ENCODE results near the gene IGF1R.

The IGF1R gene

GRCh38 chr15:98774756-98775497 is 126.6 kb downstream of the IGF1R start:
- Histone ChIP-seq H4K20me1 (ENCODE audit: insufficient read depth, low read length) (peaks cover 61% of the 10 kb centered on the region), H3K36me3 (ENCODE audit: insufficient read depth, low read length) (no peaks in the 10 kb centered on the region), H2AFZ (ENCODE audit: low read depth, low read length) (no peak overlapping the region), H3K79me2 (ENCODE audit: insufficient read depth, low read length) (peaks cover 63% of the 10 kb centered on the region), H3K9me3 (ENCODE audit: insufficient read depth, low read length, severe bottlenecking) (no peaks in the 10 kb centered on the region), H3K27ac (ENCODE audit: low read length) (no peak overlapping the region), H3K4me1 (ENCODE audit: insufficient read depth, low read length) (peaks cover 8% of the 10 kb centered on the region), H3K9ac (ENCODE audit: low read depth, low read length) (no peak overlapping the region), H3K4me2 (ENCODE audit: insufficient read depth, low read length) (no peak overlapping the region), H3K4me3 (ENCODE audit: low read depth in 1 of 2, low read length in 2 of 2) (no peak overlapping the region), H3K27me3 (ENCODE audit: insufficient read depth, low read length, poor library complexity) (no peaks in the 10 kb centered on the region)
- DNase-seq, result no peak
- TF ChIP-seq, protein P1, sequence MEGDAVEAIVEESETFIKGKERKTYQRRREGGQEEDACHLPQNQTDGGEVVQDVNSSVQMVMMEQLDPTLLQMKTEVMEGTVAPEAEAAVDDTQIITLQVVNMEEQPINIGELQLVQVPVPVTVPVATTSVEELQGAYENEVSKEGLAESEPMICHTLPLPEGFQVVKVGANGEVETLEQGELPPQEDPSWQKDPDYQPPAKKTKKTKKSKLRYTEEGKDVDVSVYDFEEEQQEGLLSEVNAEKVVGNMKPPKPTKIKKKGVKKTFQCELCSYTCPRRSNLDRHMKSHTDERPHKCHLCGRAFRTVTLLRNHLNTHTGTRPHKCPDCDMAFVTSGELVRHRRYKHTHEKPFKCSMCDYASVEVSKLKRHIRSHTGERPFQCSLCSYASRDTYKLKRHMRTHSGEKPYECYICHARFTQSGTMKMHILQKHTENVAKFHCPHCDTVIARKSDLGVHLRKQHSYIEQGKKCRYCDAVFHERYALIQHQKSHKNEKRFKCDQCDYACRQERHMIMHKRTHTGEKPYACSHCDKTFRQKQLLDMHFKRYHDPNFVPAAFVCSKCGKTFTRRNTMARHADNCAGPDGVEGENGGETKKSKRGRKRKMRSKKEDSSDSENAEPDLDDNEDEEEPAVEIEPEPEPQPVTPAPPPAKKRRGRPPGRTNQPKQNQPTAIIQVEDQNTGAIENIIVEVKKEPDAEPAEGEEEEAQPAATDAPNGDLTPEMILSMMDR (IDR thresholded peaks at IDR 0.05; ENCODE audit: borderline replicate concordance, extremely low read depth, low read length, poor library complexity, severe bottlenecking), result no peak
- TF ChIP-seq EZH2 (IDR thresholded peaks at IDR 0.05; ENCODE audit: borderline replicate concordance, low read depth, low read length, severe bottlenecking), result no peak
- ATAC-seq (ENCODE audit: insufficient read depth, low read depth), result no peak

GRCh38 chr15:98775498-98776230 is 127.3 kb downstream of the IGF1R start:
- Histone ChIP-seq H4K20me1 (ENCODE audit: insufficient read depth, low read length) (peaks cover 59% of the 10 kb centered on the region), H3K9me3 (ENCODE audit: insufficient read depth, low read length, severe bottlenecking) (no peaks in the 10 kb centered on the region), H3K9ac (ENCODE audit: low read depth, low read length) (no peak overlapping the region), H3K4me3 (ENCODE audit: low read depth in 1 of 2, low read length in 2 of 2) (no peak overlapping the region), H3K27ac (ENCODE audit: low read length) (no peak overlapping the region), H3K79me2 (ENCODE audit: insufficient read depth, low read length) (peaks cover 60% of the 10 kb centered on the region), H3K4me2 (ENCODE audit: insufficient read depth, low read length) (no peak overlapping the region), H3K36me3 (ENCODE audit: insufficient read depth, low read length) (no peaks in the 10 kb centered on the region), H3K27me3 (ENCODE audit: insufficient read depth, low read length, poor library complexity) (no peaks in the 10 kb centered on the region), H2AFZ (ENCODE audit: low read depth, low read length) (no peak overlapping the region), H3K4me1 (ENCODE audit: insufficient read depth, low read length) (peaks cover 8% of the 10 kb centered on the region)
- ATAC-seq (ENCODE audit: insufficient read depth, low read depth) (no peak), DNase-seq (no peak)
- TF ChIP-seq, protein P1 (IDR thresholded peaks at IDR 0.05; ENCODE audit: borderline replicate concordance, extremely low read depth, low read length, poor library complexity, severe bottlenecking), result no peak
- TF ChIP-seq EZH2 (IDR thresholded peaks at IDR 0.05; ENCODE audit: borderline replicate concordance, low read depth, low read length, severe bottlenecking), result no peak

- peaks cover 48% of the 10 kb centered on the region for H4K20me1 ChIP-seq (ENCODE audit: insufficient read depth, low read length)
Observed at GRCh38 chr15:98776607-98777281, 128.4 kb downstream of the IGF1R start.

More at GRCh38 chr15:98776607-98777281, 128.4 kb downstream of the IGF1R start:
- no peak for TF ChIP-seq EZH2 (IDR thresholded peaks at IDR 0.05; ENCODE audit: borderline replicate concordance, low read depth, low read length, severe bottlenecking)
- TF ChIP-seq, protein P1 (IDR thresholded peaks at IDR 0.05; ENCODE audit: borderline replicate concordance, extremely low read depth, low read length, poor library complexity, severe bottlenecking), result no peak
- DNase-seq (peak; percentile 41), ATAC-seq (ENCODE audit: insufficient read depth, low read depth) (peak; percentile 37; the same call in 2 of the 3 replicates)
- no peak overlapping the region for H3K27ac ChIP-seq (ENCODE audit: low read length)
- H3K9me3 ChIP-seq (ENCODE audit: insufficient read depth, low read length, severe bottlenecking), result no peaks in the 10 kb centered on the region
- no peak overlapping the region for H3K4me3 ChIP-seq (ENCODE audit: low read depth in 1 of 2, low read length in 2 of 2)
- H3K27me3 ChIP-seq (ENCODE audit: insufficient read depth, low read length, poor library complexity), result no peaks in the 10 kb centered on the region
- no peak overlapping the region for H3K9ac ChIP-seq (ENCODE audit: low read depth, low read length)
- H2AFZ ChIP-seq (ENCODE audit: low read depth, low read length), result no peak overlapping the region
- H3K4me2 ChIP-seq (ENCODE audit: insufficient read depth, low read length), result no peak overlapping the region
- peaks cover 60% of the 10 kb centered on the region for H3K79me2 ChIP-seq (ENCODE audit: insufficient read depth, low read length)
- H3K36me3 ChIP-seq (ENCODE audit: insufficient read depth, low read length), result no peaks in the 10 kb centered on the region
- H3K4me1 ChIP-seq (ENCODE audit: insufficient read depth, low read length), result peaks cover 8% of the 10 kb centered on the region

Measured in DND-41 (cell line).